Stimulated activated CD8-positive, alpha-beta memory T cell treated with anti-CD3 and anti-CD28 coated beads, Interleukin-4, amount 100 ng/mL, for 24 hours (primary cell): ENCODE results near the gene A4GNT.
"Not testable (repeated sequence)": the region's sequence is repeated elsewhere in the genome, so short reads cannot be mapped to it uniquely, and the experiment has no call there.

Source experiments
- DNase-seq: peaks from one replicate; pipeline ENCODE4 v3.0.0-alpha.2; 2020; ENCODE audit warnings: low read depth

Gene A4GNT

GRCh38 chr3:138132239-138132638, at the start of gene A4GNT:
Gene A4GNT (minus strand): TSS chr3:138132390. CDS start chr3:138131256, 1,134 bp downstream.
- DNase-seq: no peak

- DNase-seq: no peak
Observed at GRCh38 chr3:138180375-138181029, 48.3 kb upstream of the A4GNT start.

- DNase-seq: peak; percentile 51
Observed at GRCh38 chr3:138174421-138175131, 42.4 kb upstream of the A4GNT start, which contains the start of gene DBR1. Gene DBR1 (minus strand): TSS chr3:138174921. CDS start chr3:138174795, 126 bp downstream.

GRCh38 chr3:138173769-138174420, 41.7 kb upstream of the A4GNT start:
- no peak for DNase-seq

GRCh38 chr3:138172625-138173024, 40.4 kb upstream of the A4GNT start:
- no peak for DNase-seq

GRCh38 chr3:138165061-138165460, 32.9 kb upstream of the A4GNT start:
- no peak for DNase-seq

- no peak for DNase-seq
Observed at GRCh38 chr3:138157743-138158142, 25.6 kb upstream of the A4GNT start.

GRCh38 chr3:138154534-138154933, 22.3 kb upstream of the A4GNT start:
- no peak for DNase-seq

- no peak for DNase-seq
Observed at GRCh38 chr3:138148503-138148902, 16.3 kb upstream of the A4GNT start.

- DNase-seq: not testable (repeated sequence)
Observed at GRCh38 chr3:138142181-138142580, 10.0 kb upstream of the A4GNT start.

GRCh38 chr3:138140940-138141339, 8.8 kb upstream of the A4GNT start:
- DNase-seq: no peak

- no peak for DNase-seq
Observed at GRCh38 chr3:138139691-138140090, 7.5 kb upstream of the A4GNT start.

- DNase-seq: no peak
Observed at GRCh38 chr3:138137861-138138260, 5.7 kb upstream of the A4GNT start.

GRCh38 chr3:138136201-138136600, 4.0 kb upstream of the A4GNT start:
- DNase-seq: no peak

GRCh38 chr3:138135833-138136194, 3.6 kb upstream of the A4GNT start:
- DNase-seq: no peak

- no peak for DNase-seq
Observed at GRCh38 chr3:138135146-138135832, 3.1 kb upstream of the A4GNT start.

GRCh38 chr3:138127636-138128365, 4.4 kb downstream of the A4GNT start:
- DNase-seq: no peak

GRCh38 chr3:138125548-138126221, 6.5 kb downstream of the A4GNT start:
- DNase-seq: no peak

GRCh38 chr3:138124706-138125355, 7.4 kb downstream of the A4GNT start:
- DNase-seq: no peak

- no peak for DNase-seq
Observed at GRCh38 chr3:138124188-138124587, 8.0 kb downstream of the A4GNT start.

- no peak for DNase-seq
Observed at GRCh38 chr3:138119423-138119766, 12.8 kb downstream of the A4GNT start.
